ENCODE data around the gene SF3B3. TPM values are rescaled to one million over a fixed set of nuclear protein-coding genes. Genes with fewer than 3 reads are reported as not detected.

SF3B3 gene
- total and polyA plus RNA-seq, 2 of the 13 experiments (the other 11 are each of a cell fraction or from before 2014, with no cell fraction given): 157 to 500 TPM

DNA sequence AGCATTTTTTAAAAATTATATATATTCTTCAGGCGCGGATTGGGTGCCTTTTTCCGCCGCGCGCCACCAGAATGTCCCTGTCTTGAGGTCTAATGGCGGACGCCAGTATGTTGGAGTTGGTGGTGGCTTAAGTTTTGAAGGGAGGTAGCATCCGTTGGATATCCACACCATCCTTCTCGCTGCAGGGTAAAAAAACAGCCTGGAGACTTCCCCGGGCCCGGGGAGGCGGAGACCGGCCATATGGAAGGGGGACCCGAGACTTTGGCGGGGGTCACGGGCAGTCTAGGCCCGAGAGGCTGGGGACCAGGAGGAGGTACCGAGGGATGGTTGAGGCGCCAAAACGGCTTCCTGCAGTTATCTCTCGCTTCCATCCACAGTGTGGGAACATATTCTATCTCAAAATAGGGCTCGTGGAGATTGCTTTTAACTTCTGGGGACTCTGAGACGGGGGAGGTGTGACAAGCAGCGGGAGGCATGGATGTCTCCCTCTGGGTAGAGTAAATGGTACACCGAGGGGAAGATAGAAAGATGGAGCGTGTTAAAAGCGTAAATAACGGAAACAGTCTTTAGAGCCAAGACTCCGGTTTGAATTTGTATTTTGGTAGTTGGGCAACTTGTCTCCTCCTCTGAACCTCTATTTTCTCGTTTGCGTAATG lies at the start of gene SF3B3 (continued):
- TF ChIP-seq, protein P1, sequence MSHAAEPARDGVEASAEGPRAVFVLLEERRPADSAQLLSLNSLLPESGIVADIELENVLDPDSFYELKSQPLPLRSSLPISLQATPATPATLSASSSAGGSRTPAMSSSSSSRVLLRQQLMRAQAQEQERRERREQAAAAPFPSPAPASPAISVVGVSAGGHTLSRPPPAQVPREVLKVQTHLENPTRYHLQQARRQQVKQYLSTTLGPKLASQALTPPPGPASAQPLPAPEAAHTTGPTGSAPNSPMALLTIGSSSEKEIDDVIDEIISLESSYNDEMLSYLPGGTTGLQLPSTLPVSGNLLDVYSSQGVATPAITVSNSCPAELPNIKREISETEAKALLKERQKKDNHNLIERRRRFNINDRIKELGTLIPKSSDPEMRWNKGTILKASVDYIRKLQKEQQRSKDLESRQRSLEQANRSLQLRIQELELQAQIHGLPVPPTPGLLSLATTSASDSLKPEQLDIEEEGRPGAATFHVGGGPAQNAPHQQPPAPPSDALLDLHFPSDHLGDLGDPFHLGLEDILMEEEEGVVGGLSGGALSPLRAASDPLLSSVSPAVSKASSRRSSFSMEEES (CRISPR knock-in tag; IDR thresholded peaks at IDR 0.05): peak; percentile 3; the same call in 1 of the 2 replicates
- TF ChIP-seq ZNF878 (CRISPR knock-in tag; IDR thresholded peaks at IDR 0.05): no peak
- TF ChIP-seq, protein P2, sequence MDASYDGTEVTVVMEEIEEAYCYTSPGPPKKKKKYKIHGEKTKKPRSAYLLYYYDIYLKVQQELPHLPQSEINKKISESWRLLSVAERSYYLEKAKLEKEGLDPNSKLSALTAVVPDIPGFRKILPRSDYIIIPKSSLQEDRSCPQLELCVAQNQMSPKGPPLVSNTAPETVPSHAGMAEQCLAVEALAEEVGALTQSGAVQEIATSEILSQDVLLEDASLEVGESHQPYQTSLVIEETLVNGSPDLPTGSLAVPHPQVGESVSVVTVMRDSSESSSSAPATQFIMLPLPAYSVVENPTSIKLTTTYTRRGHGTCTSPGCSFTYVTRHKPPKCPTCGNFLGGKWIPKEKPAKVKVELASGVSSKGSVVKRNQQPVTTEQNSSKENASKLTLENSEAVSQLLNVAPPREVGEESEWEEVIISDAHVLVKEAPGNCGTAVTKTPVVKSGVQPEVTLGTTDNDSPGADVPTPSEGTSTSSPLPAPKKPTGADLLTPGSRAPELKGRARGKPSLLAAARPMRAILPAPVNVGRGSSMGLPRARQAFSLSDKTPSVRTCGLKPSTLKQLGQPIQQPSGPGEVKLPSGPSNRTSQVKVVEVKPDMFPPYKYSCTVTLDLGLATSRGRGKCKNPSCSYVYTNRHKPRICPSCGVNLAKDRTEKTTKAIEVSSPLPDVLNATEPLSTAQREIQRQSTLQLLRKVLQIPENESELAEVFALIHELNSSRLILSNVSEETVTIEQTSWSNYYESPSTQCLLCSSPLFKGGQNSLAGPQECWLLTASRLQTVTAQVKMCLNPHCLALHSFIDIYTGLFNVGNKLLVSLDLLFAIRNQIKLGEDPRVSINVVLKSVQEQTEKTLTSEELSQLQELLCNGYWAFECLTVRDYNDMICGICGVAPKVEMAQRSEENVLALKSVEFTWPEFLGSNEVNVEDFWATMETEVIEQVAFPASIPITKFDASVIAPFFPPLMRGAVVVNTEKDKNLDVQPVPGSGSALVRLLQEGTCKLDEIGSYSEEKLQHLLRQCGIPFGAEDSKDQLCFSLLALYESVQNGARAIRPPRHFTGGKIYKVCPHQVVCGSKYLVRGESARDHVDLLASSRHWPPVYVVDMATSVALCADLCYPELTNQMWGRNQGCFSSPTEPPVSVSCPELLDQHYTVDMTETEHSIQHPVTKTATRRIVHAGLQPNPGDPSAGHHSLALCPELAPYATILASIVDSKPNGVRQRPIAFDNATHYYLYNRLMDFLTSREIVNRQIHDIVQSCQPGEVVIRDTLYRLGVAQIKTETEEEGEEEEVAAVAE (CRISPR knock-in tag; IDR thresholded peaks at IDR 0.05; ENCODE audit: borderline replicate concordance): no peak
- TF ChIP-seq, protein P3, sequence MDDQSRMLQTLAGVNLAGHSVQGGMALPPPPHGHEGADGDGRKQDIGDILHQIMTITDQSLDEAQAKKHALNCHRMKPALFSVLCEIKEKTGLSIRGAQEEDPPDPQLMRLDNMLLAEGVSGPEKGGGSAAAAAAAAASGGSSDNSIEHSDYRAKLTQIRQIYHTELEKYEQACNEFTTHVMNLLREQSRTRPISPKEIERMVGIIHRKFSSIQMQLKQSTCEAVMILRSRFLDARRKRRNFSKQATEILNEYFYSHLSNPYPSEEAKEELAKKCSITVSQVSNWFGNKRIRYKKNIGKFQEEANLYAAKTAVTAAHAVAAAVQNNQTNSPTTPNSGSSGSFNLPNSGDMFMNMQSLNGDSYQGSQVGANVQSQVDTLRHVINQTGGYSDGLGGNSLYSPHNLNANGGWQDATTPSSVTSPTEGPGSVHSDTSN (CRISPR knock-in tag; IDR thresholded peaks at IDR 0.05; ENCODE audit: borderline replicate concordance): peak; percentile 31; the same call in 1 of the 2 replicates
- TF ChIP-seq MAFG (CRISPR knock-in tag; IDR thresholded peaks at IDR 0.05): no peak
- 0 out of 2 replicates have a peak, but pooled peaks have one; percentile 18 for TF ChIP-seq ZNF234 (CRISPR knock-in tag; conservative IDR thresholded peaks at IDR 0.05)
- TF ChIP-seq HDAC6 (IDR thresholded peaks at IDR 0.05; ENCODE audit: low read depth, low read length): no peak
- TF ChIP-seq, protein P4, sequence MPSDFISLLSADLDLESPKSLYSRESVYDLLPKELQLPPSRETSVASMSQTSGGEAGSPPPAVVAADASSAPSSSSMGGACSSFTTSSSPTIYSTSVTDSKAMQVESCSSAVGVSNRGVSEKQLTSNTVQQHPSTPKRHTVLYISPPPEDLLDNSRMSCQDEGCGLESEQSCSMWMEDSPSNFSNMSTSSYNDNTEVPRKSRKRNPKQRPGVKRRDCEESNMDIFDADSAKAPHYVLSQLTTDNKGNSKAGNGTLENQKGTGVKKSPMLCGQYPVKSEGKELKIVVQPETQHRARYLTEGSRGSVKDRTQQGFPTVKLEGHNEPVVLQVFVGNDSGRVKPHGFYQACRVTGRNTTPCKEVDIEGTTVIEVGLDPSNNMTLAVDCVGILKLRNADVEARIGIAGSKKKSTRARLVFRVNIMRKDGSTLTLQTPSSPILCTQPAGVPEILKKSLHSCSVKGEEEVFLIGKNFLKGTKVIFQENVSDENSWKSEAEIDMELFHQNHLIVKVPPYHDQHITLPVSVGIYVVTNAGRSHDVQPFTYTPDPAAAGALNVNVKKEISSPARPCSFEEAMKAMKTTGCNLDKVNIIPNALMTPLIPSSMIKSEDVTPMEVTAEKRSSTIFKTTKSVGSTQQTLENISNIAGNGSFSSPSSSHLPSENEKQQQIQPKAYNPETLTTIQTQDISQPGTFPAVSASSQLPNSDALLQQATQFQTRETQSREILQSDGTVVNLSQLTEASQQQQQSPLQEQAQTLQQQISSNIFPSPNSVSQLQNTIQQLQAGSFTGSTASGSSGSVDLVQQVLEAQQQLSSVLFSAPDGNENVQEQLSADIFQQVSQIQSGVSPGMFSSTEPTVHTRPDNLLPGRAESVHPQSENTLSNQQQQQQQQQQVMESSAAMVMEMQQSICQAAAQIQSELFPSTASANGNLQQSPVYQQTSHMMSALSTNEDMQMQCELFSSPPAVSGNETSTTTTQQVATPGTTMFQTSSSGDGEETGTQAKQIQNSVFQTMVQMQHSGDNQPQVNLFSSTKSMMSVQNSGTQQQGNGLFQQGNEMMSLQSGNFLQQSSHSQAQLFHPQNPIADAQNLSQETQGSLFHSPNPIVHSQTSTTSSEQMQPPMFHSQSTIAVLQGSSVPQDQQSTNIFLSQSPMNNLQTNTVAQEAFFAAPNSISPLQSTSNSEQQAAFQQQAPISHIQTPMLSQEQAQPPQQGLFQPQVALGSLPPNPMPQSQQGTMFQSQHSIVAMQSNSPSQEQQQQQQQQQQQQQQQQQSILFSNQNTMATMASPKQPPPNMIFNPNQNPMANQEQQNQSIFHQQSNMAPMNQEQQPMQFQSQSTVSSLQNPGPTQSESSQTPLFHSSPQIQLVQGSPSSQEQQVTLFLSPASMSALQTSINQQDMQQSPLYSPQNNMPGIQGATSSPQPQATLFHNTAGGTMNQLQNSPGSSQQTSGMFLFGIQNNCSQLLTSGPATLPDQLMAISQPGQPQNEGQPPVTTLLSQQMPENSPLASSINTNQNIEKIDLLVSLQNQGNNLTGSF (CRISPR knock-in tag; IDR thresholded peaks at IDR 0.05): no peak
- peak; percentile 75 for TF ChIP-seq KDM5B (CRISPR knock-in tag; IDR thresholded peaks at IDR 0.05; ENCODE audit: borderline replicate concordance)
- TF ChIP-seq, protein P5, sequence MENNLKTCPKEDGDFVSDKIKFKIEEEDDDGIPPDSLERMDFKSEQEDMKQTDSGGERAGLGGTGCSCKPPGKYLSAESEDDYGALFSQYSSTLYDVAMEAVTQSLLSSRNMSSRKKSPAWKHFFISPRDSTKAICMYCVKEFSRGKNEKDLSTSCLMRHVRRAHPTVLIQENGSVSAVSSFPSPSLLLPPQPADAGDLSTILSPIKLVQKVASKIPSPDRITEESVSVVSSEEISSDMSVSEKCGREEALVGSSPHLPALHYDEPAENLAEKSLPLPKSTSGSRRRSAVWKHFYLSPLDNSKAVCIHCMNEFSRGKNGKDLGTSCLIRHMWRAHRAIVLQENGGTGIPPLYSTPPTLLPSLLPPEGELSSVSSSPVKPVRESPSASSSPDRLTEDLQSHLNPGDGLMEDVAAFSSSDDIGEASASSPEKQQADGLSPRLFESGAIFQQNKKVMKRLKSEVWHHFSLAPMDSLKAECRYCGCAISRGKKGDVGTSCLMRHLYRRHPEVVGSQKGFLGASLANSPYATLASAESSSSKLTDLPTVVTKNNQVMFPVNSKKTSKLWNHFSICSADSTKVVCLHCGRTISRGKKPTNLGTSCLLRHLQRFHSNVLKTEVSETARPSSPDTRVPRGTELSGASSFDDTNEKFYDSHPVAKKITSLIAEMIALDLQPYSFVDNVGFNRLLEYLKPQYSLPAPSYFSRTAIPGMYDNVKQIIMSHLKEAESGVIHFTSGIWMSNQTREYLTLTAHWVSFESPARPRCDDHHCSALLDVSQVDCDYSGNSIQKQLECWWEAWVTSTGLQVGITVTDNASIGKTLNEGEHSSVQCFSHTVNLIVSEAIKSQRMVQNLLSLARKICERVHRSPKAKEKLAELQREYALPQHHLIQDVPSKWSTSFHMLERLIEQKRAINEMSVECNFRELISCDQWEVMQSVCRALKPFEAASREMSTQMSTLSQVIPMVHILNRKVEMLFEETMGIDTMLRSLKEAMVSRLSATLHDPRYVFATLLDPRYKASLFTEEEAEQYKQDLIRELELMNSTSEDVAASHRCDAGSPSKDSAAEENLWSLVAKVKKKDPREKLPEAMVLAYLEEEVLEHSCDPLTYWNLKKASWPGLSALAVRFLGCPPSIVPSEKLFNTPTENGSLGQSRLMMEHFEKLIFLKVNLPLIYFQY (CRISPR knock-in tag; IDR thresholded peaks at IDR 0.05; ENCODE audit: borderline replicate concordance): no peak; the same call in 1 of the 2 replicates
- TF ChIP-seq ZNF12 (CRISPR knock-in tag; IDR thresholded peaks at IDR 0.05): no peak; the same call in 1 of the 2 replicates
